ENCODE results near the gene ZBTB44. TPM values are rescaled to one million over a fixed set of nuclear protein-coding genes. Genes with fewer than 3 reads are reported as not detected.

Gene ZBTB44
- total and polyA plus RNA-seq, 2 donors (not counting 1 experiment from before 2014, with no cell fraction given), result 22.8 to 36.5 TPM

- Histone ChIP-seq H3K27me3 (ENCODE audit: control insufficient read depth, insufficient read depth, low read length) (no peaks in the 10 kb centered on the region), H3K79me2 (ENCODE audit: control insufficient read depth, insufficient read depth, low read length) (no peaks in the 10 kb centered on the region), H3K4me3 (replicated peaks in 1 of 4; ENCODE audit: control extremely low read depth in 1 of 4, insufficient read depth in 1 of 4, low read depth in 3 of 4, low read length in 4 of 4) (no peak overlapping the region), H2AFZ (ENCODE audit: low read length) (no peak overlapping the region), H3K9me3 (ENCODE audit: control insufficient read depth, insufficient read depth, low read depth, low read length) (no peaks in the 10 kb centered on the region), H3K4me2 (ENCODE audit: extremely low read depth, insufficient read depth, low read length) (no peak overlapping the region), H4K20me1 (ENCODE audit: control insufficient read depth, extremely low read depth, insufficient read depth, low read length) (no peaks in the 10 kb centered on the region), H3K9ac (ENCODE audit: insufficient read depth, low read length) (no peak overlapping the region), H3K36me3 (ENCODE audit: control insufficient read depth, insufficient read depth, low read length) (no peaks in the 10 kb centered on the region), H3K27ac (ENCODE audit: insufficient read depth, low read length) (no peak overlapping the region), H3K4me1 (ENCODE audit: control insufficient read depth, extremely low read depth, insufficient read depth, low read length) (no peaks in the 10 kb centered on the region)
- no peak for DNase-seq (ENCODE audit: low read depth in 2 of 2)
- TF ChIP-seq EZH2 (IDR thresholded peaks at IDR 0.05; ENCODE audit: low read length, missing control alignments), result no peak
- no peak for TF ChIP-seq CTCF (conservative IDR thresholded peaks at IDR 0.05 in 1 of 2, IDR thresholded peaks at IDR 0.05 in 1 of 2; ENCODE audit: low read depth in 1 of 2, low read length in 2 of 2)
Observed at GRCh38 chr11:130325691-130326090, 11.0 kb upstream of the ZBTB44 start.

DNA sequence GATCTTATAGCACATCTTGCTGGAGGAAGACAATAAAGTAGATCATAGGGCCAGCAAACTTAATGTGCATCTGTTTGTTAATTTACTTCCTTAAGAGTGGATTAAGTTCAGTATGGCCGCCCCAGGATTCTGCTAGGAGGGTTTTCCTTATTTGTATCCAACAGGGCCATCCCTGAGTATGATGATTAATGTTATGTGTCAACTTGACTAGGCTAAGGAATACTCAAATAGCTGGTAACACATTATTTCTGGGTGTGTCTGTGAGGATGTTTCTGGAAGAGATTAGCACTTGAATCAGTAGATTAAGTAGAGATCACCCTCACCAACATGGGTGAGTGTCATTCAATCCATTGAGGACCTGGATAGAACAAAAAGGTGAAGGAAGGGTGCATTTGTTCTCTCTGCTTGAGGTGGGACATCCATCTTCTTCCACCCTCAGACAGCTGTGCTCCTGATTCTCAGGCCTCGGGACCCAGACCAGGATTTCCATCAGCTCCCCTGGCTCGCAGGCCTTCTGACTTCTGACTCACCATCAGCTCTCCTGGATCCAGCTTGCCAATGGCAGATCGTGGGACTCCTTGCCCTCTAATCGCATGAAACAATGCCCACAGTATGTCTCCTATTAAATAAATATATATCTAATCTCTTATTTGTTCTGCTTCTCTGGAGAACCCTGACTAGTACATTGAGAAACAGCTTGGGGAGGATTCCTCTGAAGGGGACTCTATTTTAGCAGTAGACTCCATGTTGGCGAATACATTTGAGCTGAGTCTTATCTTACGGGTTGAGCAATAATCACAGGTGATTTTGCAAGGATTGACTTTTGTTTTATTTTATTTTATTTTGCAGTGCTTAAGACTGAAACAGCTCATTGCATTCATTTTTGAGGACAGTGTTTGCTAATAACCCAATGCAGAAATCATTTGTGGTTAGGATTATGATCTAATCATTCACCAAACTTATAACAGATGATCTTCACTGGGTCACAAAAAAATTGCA is 9.0 kb upstream of the ZBTB44 start:
- Histone ChIP-seq H2AFZ (ENCODE audit: low read length) (no peak overlapping the region), H4K20me1 (ENCODE audit: control insufficient read depth, extremely low read depth, insufficient read depth, low read length) (no peaks in the 10 kb centered on the region), H3K4me2 (ENCODE audit: extremely low read depth, insufficient read depth, low read length) (no peak overlapping the region), H3K79me2 (ENCODE audit: control insufficient read depth, insufficient read depth, low read length) (no peaks in the 10 kb centered on the region), H3K27ac (ENCODE audit: insufficient read depth, low read length) (no peak overlapping the region), H3K9ac (ENCODE audit: insufficient read depth, low read length) (no peak overlapping the region), H3K4me1 (ENCODE audit: control insufficient read depth, extremely low read depth, insufficient read depth, low read length) (no peaks in the 10 kb centered on the region), H3K4me3 (replicated peaks in 1 of 4; ENCODE audit: control extremely low read depth in 1 of 4, insufficient read depth in 1 of 4, low read depth in 3 of 4, low read length in 4 of 4) (no peak overlapping the region), H3K27me3 (ENCODE audit: control insufficient read depth, insufficient read depth, low read length) (no peaks in the 10 kb centered on the region), H3K36me3 (ENCODE audit: control insufficient read depth, insufficient read depth, low read length) (no peaks in the 10 kb centered on the region), H3K9me3 (ENCODE audit: control insufficient read depth, insufficient read depth, low read depth, low read length) (no peaks in the 10 kb centered on the region)
- TF ChIP-seq EZH2 (IDR thresholded peaks at IDR 0.05; ENCODE audit: low read length, missing control alignments) (no peak), CTCF (conservative IDR thresholded peaks at IDR 0.05 in 1 of 2, IDR thresholded peaks at IDR 0.05 in 1 of 2; ENCODE audit: low read depth in 1 of 2, low read length in 2 of 2) (no peak)
- peak; percentile 3 to 35 for DNase-seq (ENCODE audit: low read depth in 2 of 2)

- no peak overlapping the region for H2AFZ ChIP-seq (ENCODE audit: low read length)
- TF ChIP-seq CTCF (conservative IDR thresholded peaks at IDR 0.05 in 1 of 2, IDR thresholded peaks at IDR 0.05 in 1 of 2; ENCODE audit: low read depth in 1 of 2, low read length in 2 of 2) (no peak), EZH2 (IDR thresholded peaks at IDR 0.05; ENCODE audit: low read length, missing control alignments) (no peak)
- no peaks in the 10 kb centered on the region for H3K4me1 ChIP-seq (ENCODE audit: control insufficient read depth, extremely low read depth, insufficient read depth, low read length)
- H3K27me3 ChIP-seq (ENCODE audit: control insufficient read depth, insufficient read depth, low read length), result no peaks in the 10 kb centered on the region
- no peaks in the 10 kb centered on the region for H3K79me2 ChIP-seq (ENCODE audit: control insufficient read depth, insufficient read depth, low read length)
- H3K36me3 ChIP-seq (ENCODE audit: control insufficient read depth, insufficient read depth, low read length), result no peaks in the 10 kb centered on the region
- no peaks in the 10 kb centered on the region for H3K9me3 ChIP-seq (ENCODE audit: control insufficient read depth, insufficient read depth, low read depth, low read length)
- H3K27ac ChIP-seq (ENCODE audit: insufficient read depth, low read length), result no peak overlapping the region
- DNase-seq (ENCODE audit: low read depth in 2 of 2), result no peak
- no peak overlapping the region for H3K9ac ChIP-seq (ENCODE audit: insufficient read depth, low read length)
- H3K4me3 ChIP-seq (replicated peaks in 1 of 4; ENCODE audit: control extremely low read depth in 1 of 4, insufficient read depth in 1 of 4, low read depth in 3 of 4, low read length in 4 of 4), result no peak overlapping the region
- H3K4me2 ChIP-seq (ENCODE audit: extremely low read depth, insufficient read depth, low read length), result no peak overlapping the region
- H4K20me1 ChIP-seq (ENCODE audit: control insufficient read depth, extremely low read depth, insufficient read depth, low read length), result no peaks in the 10 kb centered on the region
Observed at GRCh38 chr11:130322126-130322525, 7.4 kb upstream of the ZBTB44 start.

All from fibroblast of lung (primary cell).